Fibroblast of the aortic adventitia (primary cell): ENCODE results near the gene SLITRK2. TPM values are rescaled to one million over a fixed set of nuclear protein-coding genes. Genes with fewer than 3 reads are reported as not detected.

ENCODE experiments used
- DNase-seq: peaks from one replicate; pipeline ENCODE4 v3.0.0-alpha.2; 2010; ENCODE audit warnings: low read depth
- H3K4me3 ChIP-seq: 2 replicates; pipeline ENCODE4 v1.5.1; 2011; ENCODE audit warnings: low read depth, mild to moderate bottlenecking, control low read depth, low read length, moderate library complexity
- CTCF ChIP-seq: IDR thresholded peaks from 2 replicates; pipeline ENCODE4 v1.5.1; 2011; ENCODE audit warnings: mild to moderate bottlenecking, low read length, control low read depth, inconsistent platforms; ENCODE audit not compliant: insufficient read depth
- total RNA-seq: library from RNA; depleted of rRNA; stranded (reverse); fragments of >200 nt; gene quantifications from 2 replicates; pipeline ENCODE4 v1.2.3, GENCODE V29; 2012; ENCODE audit warnings: low replicate concordance

The SLITRK2 gene
- total RNA-seq, 1 donor, result not detected

DNA sequence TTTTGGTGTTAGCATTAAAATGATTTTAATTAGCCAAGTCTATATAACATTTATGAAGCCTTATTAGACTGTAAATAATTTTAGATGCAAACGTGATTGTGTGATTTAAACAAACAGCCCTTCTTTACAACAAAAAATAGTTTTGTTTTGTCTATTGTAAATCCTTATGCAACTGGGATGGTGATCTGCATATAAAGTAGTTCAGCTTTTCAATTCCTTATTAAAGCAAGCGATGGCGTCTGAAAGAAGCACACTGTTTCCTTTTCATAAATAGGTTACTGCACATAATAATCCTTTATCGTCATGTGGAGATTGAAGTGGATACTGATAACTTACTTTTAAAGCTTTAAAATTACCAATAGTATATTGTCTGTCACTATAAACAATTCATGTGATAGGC, 8.8 kb downstream of the SLITRK2 start:
- TF ChIP-seq CTCF, result no peak
- no peak overlapping the region for H3K4me3 ChIP-seq
- no peak for DNase-seq

- no peak for DNase-seq
- no peak for TF ChIP-seq CTCF
- no peak overlapping the region for H3K4me3 ChIP-seq
These were observed 15.2 kb downstream of the SLITRK2 start for GRCh38 chrX:145832796-145833195.

DNA sequence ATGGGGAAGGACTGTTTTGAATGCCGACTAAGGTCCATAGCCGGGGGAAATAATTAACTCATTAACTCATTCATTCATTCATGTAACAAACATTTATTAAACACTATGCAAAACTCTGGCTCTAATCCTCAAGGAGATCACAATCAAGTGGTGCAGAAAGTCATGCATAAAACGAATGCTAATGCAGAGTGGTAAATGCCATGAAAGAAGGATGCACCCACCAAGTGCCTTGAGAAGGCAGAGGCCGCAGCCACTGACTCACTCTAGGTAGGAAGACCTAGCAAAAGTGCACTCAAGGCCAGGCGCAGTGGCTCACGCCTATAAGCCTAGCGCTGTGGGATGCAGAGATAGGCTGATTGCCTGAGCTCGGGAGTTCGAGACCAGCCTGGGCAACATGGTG, 22.9 kb downstream of the SLITRK2 start:
- H3K4me3 ChIP-seq, result no peak overlapping the region
- no peak for DNase-seq
- TF ChIP-seq CTCF, result no peak

- no peak overlapping the region for H3K4me3 ChIP-seq
- no peak for DNase-seq
- TF ChIP-seq CTCF, result no peak
These were observed 25.7 kb downstream of the SLITRK2 start for GRCh38 chrX:145843146-145843904.

DNA sequence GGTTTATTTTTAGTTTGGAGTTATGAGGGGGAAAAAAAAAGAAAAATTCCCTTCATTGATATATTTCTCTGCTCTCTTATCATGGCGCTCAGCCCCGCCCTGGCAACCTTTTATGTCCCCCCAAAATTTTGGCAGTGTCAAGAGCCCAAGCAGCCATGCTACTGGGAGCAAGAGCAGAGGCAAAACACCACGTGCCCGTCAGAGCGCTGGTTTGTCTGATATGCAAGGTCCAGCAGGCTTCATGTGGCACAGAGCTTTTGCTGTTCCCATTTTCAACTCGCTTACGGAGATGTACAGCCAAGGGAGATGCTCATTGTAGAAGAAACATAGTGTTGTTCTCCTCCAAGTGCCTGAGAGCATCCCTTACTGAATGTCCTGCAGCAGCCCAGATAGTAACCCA, 27.3 kb downstream of the SLITRK2 start:
- DNase-seq, result no peak
- TF ChIP-seq CTCF, result no peak
- H3K4me3 ChIP-seq, result no peak overlapping the region

DNA sequence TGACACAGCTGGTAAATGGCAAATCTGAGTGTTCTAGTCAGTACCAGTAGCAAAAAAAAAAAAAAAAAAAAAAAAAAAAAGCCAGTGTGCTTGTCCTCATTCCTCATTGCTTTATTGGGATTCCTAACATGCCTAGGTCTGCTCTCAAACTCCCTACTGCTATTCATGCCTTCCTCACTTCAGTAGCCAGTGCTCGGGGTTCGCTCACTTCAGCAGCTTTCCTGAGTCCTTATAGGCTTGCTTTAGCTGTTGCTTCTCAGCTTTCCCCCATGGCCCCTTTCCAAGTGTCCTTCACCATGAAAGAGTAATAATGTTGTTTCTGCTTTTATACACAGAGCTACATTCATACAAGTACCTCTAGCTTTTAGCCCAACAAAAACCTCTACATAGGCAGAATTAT, 30.8 kb downstream of the SLITRK2 start:
- no peak for DNase-seq
- H3K4me3 ChIP-seq, result no peak overlapping the region
- no peak for TF ChIP-seq CTCF

- DNase-seq, result no peak
- no peak overlapping the region for H3K4me3 ChIP-seq
- no peak for TF ChIP-seq CTCF
These were observed 31.2 kb downstream of the SLITRK2 start for GRCh38 chrX:145848857-145849256.
